SW 1271 (cell line): ENCODE data around the gene PRSS8.
"Not testable (repeated sequence)": the region's sequence is repeated elsewhere in the genome, so short reads cannot be mapped to it uniquely, and the experiment has no call there.

Experiments
- DNase-seq, 2 experiments: peaks; one replicate each; lab custom pipeline; 2025; lab: John Stamatoyannopoulos, UW

Gene PRSS8

GRCh38 chr16:31105677-31106213 lies 29.8 kb downstream of the PRSS8 start:
- DNase-seq: peak in 1 of 2 experiments; percentile 50

GRCh38 chr16:31100876-31101641 lies 34.5 kb downstream of the PRSS8 start:
- not testable (repeated sequence) for DNase-seq

GRCh38 chr16:31099860-31100638 lies 35.5 kb downstream of the PRSS8 start:
- DNase-seq: no peak

GRCh38 chr16:31094424-31095120 lies 41.0 kb downstream of the PRSS8 start, which contains the start of gene VKORC1:
Gene VKORC1 (minus strand): TSS chr16:31094797. CDS start chr16:31094729, 68 bp downstream.
- DNase-seq: peak; percentile 92 to 97

GRCh38 chr16:31094088-31094423 lies 41.5 kb downstream of the PRSS8 start:
- DNase-seq: no peak

GRCh38 chr16:31093132-31093703 lies 42.3 kb downstream of the PRSS8 start:
- DNase-seq: peak in 1 of 2 experiments; percentile 30

GRCh38 chr16:31092330-31092729 lies 43.2 kb downstream of the PRSS8 start:
- no peak for DNase-seq

- no peak for DNase-seq
Observed at GRCh38 chr16:31090540-31090939, 45.0 kb downstream of the PRSS8 start.

GRCh38 chr16:31089199-31089598 lies 46.3 kb downstream of the PRSS8 start:
- no peak for DNase-seq

GRCh38 chr16:31088459-31089183 lies 46.9 kb downstream of the PRSS8 start, which contains the start of gene PRSS53:
Gene PRSS53 (minus strand): TSS chr16:31088943. CDS start chr16:31088809, 134 bp downstream.
- no peak for DNase-seq

GRCh38 chr16:31087971-31088370 lies 47.6 kb downstream of the PRSS8 start:
- DNase-seq: no peak

- DNase-seq: no peak
Observed at GRCh38 chr16:31087481-31087880, 48.0 kb downstream of the PRSS8 start.

GRCh38 chr16:31086629-31086906 lies 49.0 kb downstream of the PRSS8 start:
- DNase-seq: no peak

- DNase-seq: no peak
Observed at GRCh38 chr16:31085873-31086628, 49.5 kb downstream of the PRSS8 start.

- DNase-seq: no peak
Observed at GRCh38 chr16:31085411-31085810, 50.1 kb downstream of the PRSS8 start.

- no peak for DNase-seq
Observed at GRCh38 chr16:31084584-31085302, 50.8 kb downstream of the PRSS8 start.

- no peak for DNase-seq
Observed at GRCh38 chr16:31083981-31084380, 51.5 kb downstream of the PRSS8 start.

GRCh38 chr16:31083556-31083955 lies 52.0 kb downstream of the PRSS8 start:
- DNase-seq: no peak

GRCh38 chr16:31083081-31083480 lies 52.4 kb downstream of the PRSS8 start:
- DNase-seq: no peak
